Hepatocyte (in vitro differentiated cells): ENCODE data around the gene OTOP2. TPM values are rescaled to one million over a fixed set of nuclear protein-coding genes. Genes with fewer than 3 reads are reported as not detected.
A peak's percentile ranks its signal among the peaks of the same experiment; 100 is the strongest.

Experiments
- DNase-seq: peaks from one replicate; pipeline ENCODE4 v3.0.0-alpha.2; 2016; ENCODE audit warnings: low spot score
- H2AFZ ChIP-seq: fragments of 200-600 bp; sonication (generic); 2 replicates; pipeline ENCODE4 v1.6.0; 2016; ENCODE audit warnings: antibody characterized with exemption, mild to moderate bottlenecking
- H3K27ac ChIP-seq: fragments of 200-600 bp; sonication (generic); 2 replicates; pipeline ENCODE4 v1.5.1; 2016; ENCODE audit warnings: mild to moderate bottlenecking
- H3K27me3 ChIP-seq: fragments of 200-600 bp; sonication (generic); 2 replicates; pipeline ENCODE4 v1.6.1; 2016
- H3K36me3 ChIP-seq: fragments of 200-600 bp; sonication (generic); replicated peaks from 2 replicates; pipeline ENCODE4 v1.5.1; 2016; ENCODE audit warnings: low read depth; ENCODE audit not compliant: insufficient read depth
- H3K4me1 ChIP-seq: fragments of 200-600 bp; sonication (generic); 2 replicates; pipeline ENCODE4 v1.5.1; 2016; ENCODE audit warnings: mild to moderate bottlenecking, moderate library complexity; ENCODE audit not compliant: insufficient read depth
- H3K4me2 ChIP-seq: fragments of 200-600 bp; sonication (generic); 2 replicates; pipeline ENCODE4 v1.6.0; 2016
- H3K4me3 ChIP-seq: fragments of 200-600 bp; sonication (generic); 2 replicates; pipeline ENCODE4 v1.5.1; 2016; ENCODE audit warnings: mild to moderate bottlenecking
- H3K79me2 ChIP-seq: fragments of 200-600 bp; sonication (generic); 2 replicates; pipeline ENCODE4 v1.6.0; 2017; ENCODE audit warnings: mild to moderate bottlenecking
- H3K9me2 ChIP-seq: fragments of 200-600 bp; sonication (generic); replicated peaks from 2 replicates; pipeline ENCODE4 v1.6.0; 2017; ENCODE audit warnings: mild to moderate bottlenecking; ENCODE audit not compliant: insufficient read depth
- H3K9me3 ChIP-seq: fragments of 200-600 bp; sonication (generic); 2 replicates; pipeline ENCODE4 v1.5.1; 2016; ENCODE audit warnings: low read depth, mild to moderate bottlenecking
- H4K20me1 ChIP-seq: fragments of 200-600 bp; sonication (generic); 2 replicates; pipeline ENCODE4 v1.6.0; 2016; ENCODE audit warnings: mild to moderate bottlenecking; ENCODE audit not compliant: insufficient read depth, poor library complexity, severe bottlenecking
- CTCF ChIP-seq: fragments of 200-600 bp; sonication (generic); IDR thresholded peaks from 2 replicates; pipeline ENCODE4 v1.5.1; 2016; ENCODE audit warnings: antibody characterized with exemption, mild to moderate bottlenecking; ENCODE audit not compliant: poor library complexity
- EZH2 ChIP-seq: fragments of 200-600 bp; sonication (generic); IDR thresholded peaks from 2 replicates; pipeline ENCODE4 v1.6.1; 2016; ENCODE audit warnings: antibody characterized with exemption, mild to moderate bottlenecking, borderline replicate concordance
- EZH2phosphoT487 ChIP-seq: fragments of 200-600 bp; sonication (generic); IDR thresholded peaks from one replicate; pipeline ENCODE4 v1.6.1; 2018; ENCODE audit warnings: antibody characterized with exemption, mild to moderate bottlenecking, low read depth, moderate library complexity; ENCODE audit not compliant: unreplicated experiment, severe bottlenecking
- WGBS: methylation state at CpG from one replicate; pipeline ENCODE4 v1.1.6; 2016; ENCODE audit warnings: low lambda C conversion rate; ENCODE audit errors: missing lambda C conversion rate; 5-methylcytosine and 5-hydroxymethylcytosine counted together
- polyA plus RNA-seq: library from polyadenylated mRNA; unstranded; fragments of >200 nt; fragmentation: Nextera tagmentation; extraction: Ambion mirVana; gene quantifications from 2 replicates; pipeline ENCODE4 v1.2.1, GENCODE V29; 2016
- total RNA-seq: library from RNA; depleted of rRNA; stranded (reverse); fragments of >200 nt; gene quantifications from 2 replicates; pipeline ENCODE4 v1.2.3, GENCODE V29; 2014

Gene OTOP2
- total and polyA plus RNA-seq, 2 experiments from 2014 or later: 0.19 to 1.1 TPM

GRCh38 chr17:74892013-74892841 is 31.8 kb upstream of the OTOP2 start:
- WGBS: 87% methylated on average over 20 of the region's 20 CpGs
- Histone ChIP-seq H3K27ac (no peak overlapping the region), H2AFZ (no peak overlapping the region), H3K9me3 (no peaks in the 10 kb centered on the region), H3K36me3 (no peaks in the 10 kb centered on the region), H3K79me2 (no peaks in the 10 kb centered on the region), H3K27me3 (peaks cover 47% of the 10 kb centered on the region), H3K4me2 (peak overlapping the region; percentile 87), H3K9me2 (no peaks in the 10 kb centered on the region), H3K4me3 (no peak overlapping the region), H4K20me1 (no peaks in the 10 kb centered on the region), H3K4me1 (peaks cover 9% of the 10 kb centered on the region)
- DNase-seq: no peak
- TF ChIP-seq CTCF (no peak), EZH2phosphoT487 (no peak), EZH2 (no peak)

- no peaks in the 10 kb centered on the region for H3K79me2 ChIP-seq
- 4% methylated on average over 41 of the region's 86 CpGs for WGBS
Observed at GRCh38 chr17:74892974-74893911, 30.8 kb upstream of the OTOP2 start, which contains the start of gene FADS6. TSS of gene FADS6 (minus strand) at chr17:74893633. CDS start at chr17:74893595, 38 bp downstream.

More at GRCh38 chr17:74892974-74893911, 30.8 kb upstream of the OTOP2 start, which contains the start of gene FADS6:
- peak within 1 kb of the TSS; percentile 87 for H3K4me2 ChIP-seq
- H3K9me3 ChIP-seq: no peaks in the 10 kb centered on the region
- peaks cover 51% of the 10 kb centered on the region for H3K27me3 ChIP-seq
- H3K27ac ChIP-seq: no peak within 1 kb of the TSS
- peaks cover 9% of the 10 kb centered on the region for H3K4me1 ChIP-seq
- no peaks in the 10 kb centered on the region for H3K9me2 ChIP-seq
- H2AFZ ChIP-seq: peak within 1 kb of the TSS; percentile 37
- TF ChIP-seq EZH2: peak; percentile 87
- TF ChIP-seq CTCF: no peak
- no peaks in the 10 kb centered on the region for H3K36me3 ChIP-seq
- H4K20me1 ChIP-seq: no peaks in the 10 kb centered on the region
- H3K4me3 ChIP-seq: peak within 1 kb of the TSS; percentile 45
- peak; percentile 61 for DNase-seq
